ENCODE measurements around the gene ADD1. TPM values are rescaled to one million over a fixed set of nuclear protein-coding genes. Genes with fewer than 3 reads are reported as not detected.

Gene ADD1
- polyA plus RNA-seq, 10 donors: 144 to 205 (median 167) TPM

GRCh38 chr4:2961811-2962441, 118.3 kb downstream of the ADD1 start:
- DNase-seq: no peak

- peak in 1 of 3 donors; percentile 10 for DNase-seq
Observed at GRCh38 chr4:2962614-2963174, 119.0 kb downstream of the ADD1 start.

GRCh38 chr4:2963175-2963965, 119.7 kb downstream of the ADD1 start, which contains the start of the genes GRK4 and NOP14:
GRK4 (plus strand) TSS chr4:2963571; CDS start chr4:2964071, 500 bp downstream.
NOP14 (minus strand) TSS chr4:2963406; CDS start chr4:2963319, 87 bp downstream.
- peak; percentile 98 to 99 (median 98) for DNase-seq

- DNase-seq: peak in 1 of 3 donors; percentile 34
Observed at GRCh38 chr4:2963966-2964471, 120.4 kb downstream of the ADD1 start.

GRCh38 chr4:2964706-2965258, 121.1 kb downstream of the ADD1 start:
- DNase-seq: no peak

- no peak for DNase-seq
Observed at GRCh38 chr4:2965262-2965661, 121.6 kb downstream of the ADD1 start.

- DNase-seq: no peak
Observed at GRCh38 chr4:2968381-2968780, 124.7 kb downstream of the ADD1 start.

- no peak for DNase-seq
Observed at GRCh38 chr4:2971275-2971674, 127.6 kb downstream of the ADD1 start.

GRCh38 chr4:2977211-2978088, 133.8 kb downstream of the ADD1 start:
- DNase-seq: no peak

Other genes starting within 250 kb of the ADD1 start
- 10 to 100 TPM; 10.9 to 20.7 (median 14.0) TPM for gene TNIP2, start 87.5 kb upstream of the ADD1 start, polyA plus RNA-seq (ENCODE audit: insufficient read length in 10 of 10)
- gene SH3BP2, start 50.8 kb upstream of the ADD1 start, polyA plus RNA-seq (ENCODE audit: insufficient read length in 10 of 10): 10 to 100 TPM; 18.5 to 39.2 (median 24.8) TPM
- gene NOP14, start 119.6 kb downstream of the ADD1 start, polyA plus RNA-seq (ENCODE audit: insufficient read length in 10 of 10): 10 to 100 TPM; 22.5 to 28.1 (median 25.0) TPM
- gene GRK4, start 119.7 kb downstream of the ADD1 start, polyA plus RNA-seq (ENCODE audit: insufficient read length in 10 of 10): 10 to 100 TPM in 3 of 10 donors, 1 to 10 TPM in 7; 8.0 to 12.3 (median 9.7) TPM
- gene HTT-AS, start 230.7 kb downstream of the ADD1 start, polyA plus RNA-seq (ENCODE audit: insufficient read length in 10 of 10): not detected
- 10 to 100 TPM; 18.9 to 28.6 (median 24.4) TPM for gene HTT, start 230.8 kb downstream of the ADD1 start, polyA plus RNA-seq (ENCODE audit: insufficient read length in 10 of 10)

Data from muscle of back (tissue), 11 donors.